ENCODE data around the gene GALNT2.

Gene GALNT2

GRCh38 chr1:230301322-230301721, 234.3 kb downstream of the GALNT2 start:
- TF ChIP-seq EZH2 (IDR thresholded peaks at IDR 0.05; ENCODE audit: borderline replicate concordance, low read depth, low read length, severe bottlenecking) (no peak), CTCF (IDR thresholded peaks at IDR 0.05; ENCODE audit: borderline replicate concordance, extremely low read depth, low read length, poor library complexity, severe bottlenecking) (no peak)
- Histone ChIP-seq H4K20me1 (ENCODE audit: insufficient read depth, low read length) (no peaks in the 10 kb centered on the region), H3K9ac (ENCODE audit: low read depth, low read length) (no peak overlapping the region), H3K27ac (ENCODE audit: low read length) (no peak overlapping the region), H3K9me3 (ENCODE audit: insufficient read depth, low read length, severe bottlenecking) (no peaks in the 10 kb centered on the region), H3K4me2 (ENCODE audit: insufficient read depth, low read length) (no peak overlapping the region), H3K79me2 (ENCODE audit: insufficient read depth, low read length) (no peaks in the 10 kb centered on the region), H3K27me3 (ENCODE audit: insufficient read depth, low read length, poor library complexity) (no peaks in the 10 kb centered on the region), H3K4me1 (ENCODE audit: insufficient read depth, low read length) (no peaks in the 10 kb centered on the region), H3K4me3 (ENCODE audit: low read depth in 1 of 2, low read length in 2 of 2) (no peak overlapping the region), H2AFZ (ENCODE audit: low read depth, low read length) (no peak overlapping the region), H3K36me3 (ENCODE audit: insufficient read depth, low read length) (no peaks in the 10 kb centered on the region)
- DNase-seq (no peak), ATAC-seq (ENCODE audit: insufficient read depth, low read depth) (no peak)

DNA sequence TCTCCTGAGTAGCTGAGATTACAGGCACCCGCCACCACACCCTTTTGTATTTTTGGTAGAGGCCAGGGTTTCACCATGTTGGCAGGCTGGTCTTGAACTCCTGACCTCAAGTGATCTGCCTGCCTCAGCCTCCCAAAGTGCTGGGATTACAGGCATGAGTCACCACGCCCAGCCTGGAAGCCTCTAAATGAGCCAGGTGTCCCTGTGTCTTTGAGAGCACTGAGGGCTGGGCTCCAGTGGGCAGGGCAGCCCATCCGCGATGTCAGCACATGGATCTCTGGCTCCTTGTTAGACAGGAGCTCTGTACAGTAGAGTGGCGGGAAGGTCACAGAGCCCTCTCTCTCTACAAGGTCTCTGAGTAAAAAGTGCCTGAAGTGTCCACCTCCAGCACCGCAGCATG, 234.8 kb downstream of the GALNT2 start:
- Histone ChIP-seq H3K4me2 (ENCODE audit: insufficient read depth, low read length) (no peak overlapping the region), H2AFZ (ENCODE audit: low read depth, low read length) (no peak overlapping the region), H3K27ac (ENCODE audit: low read length) (no peak overlapping the region), H3K27me3 (ENCODE audit: insufficient read depth, low read length, poor library complexity) (no peaks in the 10 kb centered on the region), H3K4me1 (ENCODE audit: insufficient read depth, low read length) (no peaks in the 10 kb centered on the region), H3K9ac (ENCODE audit: low read depth, low read length) (no peak overlapping the region), H3K79me2 (ENCODE audit: insufficient read depth, low read length) (no peaks in the 10 kb centered on the region), H3K36me3 (ENCODE audit: insufficient read depth, low read length) (no peaks in the 10 kb centered on the region), H3K4me3 (ENCODE audit: low read depth in 1 of 2, low read length in 2 of 2) (no peak overlapping the region), H3K9me3 (ENCODE audit: insufficient read depth, low read length, severe bottlenecking) (no peaks in the 10 kb centered on the region), H4K20me1 (ENCODE audit: insufficient read depth, low read length) (no peaks in the 10 kb centered on the region)
- ATAC-seq (ENCODE audit: insufficient read depth, low read depth) (no peak), DNase-seq (no peak)
- TF ChIP-seq CTCF (IDR thresholded peaks at IDR 0.05; ENCODE audit: borderline replicate concordance, extremely low read depth, low read length, poor library complexity, severe bottlenecking) (no peak), EZH2 (IDR thresholded peaks at IDR 0.05; ENCODE audit: borderline replicate concordance, low read depth, low read length, severe bottlenecking) (no peak)

DNA sequence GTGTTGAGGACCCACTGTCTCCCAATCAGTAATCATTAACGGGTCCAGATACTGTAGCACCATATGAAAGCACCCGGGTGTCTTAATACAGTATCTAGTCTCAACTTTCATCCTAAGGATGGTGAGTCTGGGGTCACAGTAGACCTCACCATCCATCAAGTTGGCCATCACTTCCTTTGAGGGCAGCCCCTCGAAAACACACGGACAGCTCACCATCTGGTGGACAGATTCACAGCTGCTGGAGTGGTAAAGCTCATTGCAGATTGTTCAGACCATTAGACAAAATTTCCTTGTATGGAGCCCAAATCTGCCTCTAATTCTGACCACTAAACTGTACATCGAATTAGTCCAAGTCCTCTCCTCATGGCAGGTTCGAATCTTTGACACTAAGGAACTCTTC, 236.0 kb downstream of the GALNT2 start:
- Histone ChIP-seq H3K4me2 (ENCODE audit: insufficient read depth, low read length) (no peak overlapping the region), H3K36me3 (ENCODE audit: insufficient read depth, low read length) (no peaks in the 10 kb centered on the region), H3K4me1 (ENCODE audit: insufficient read depth, low read length) (no peaks in the 10 kb centered on the region), H3K79me2 (ENCODE audit: insufficient read depth, low read length) (no peaks in the 10 kb centered on the region), H4K20me1 (ENCODE audit: insufficient read depth, low read length) (no peaks in the 10 kb centered on the region), H3K27me3 (ENCODE audit: insufficient read depth, low read length, poor library complexity) (no peaks in the 10 kb centered on the region), H3K27ac (ENCODE audit: low read length) (no peak overlapping the region), H3K4me3 (ENCODE audit: low read depth in 1 of 2, low read length in 2 of 2) (no peak overlapping the region), H3K9me3 (ENCODE audit: insufficient read depth, low read length, severe bottlenecking) (no peaks in the 10 kb centered on the region), H2AFZ (ENCODE audit: low read depth, low read length) (no peak overlapping the region), H3K9ac (ENCODE audit: low read depth, low read length) (no peak overlapping the region)
- DNase-seq = no peak
- TF ChIP-seq EZH2 (IDR thresholded peaks at IDR 0.05; ENCODE audit: borderline replicate concordance, low read depth, low read length, severe bottlenecking) (no peak), CTCF (IDR thresholded peaks at IDR 0.05; ENCODE audit: borderline replicate concordance, extremely low read depth, low read length, poor library complexity, severe bottlenecking) (no peak)
- no peak for ATAC-seq (ENCODE audit: insufficient read depth, low read depth)

DNA sequence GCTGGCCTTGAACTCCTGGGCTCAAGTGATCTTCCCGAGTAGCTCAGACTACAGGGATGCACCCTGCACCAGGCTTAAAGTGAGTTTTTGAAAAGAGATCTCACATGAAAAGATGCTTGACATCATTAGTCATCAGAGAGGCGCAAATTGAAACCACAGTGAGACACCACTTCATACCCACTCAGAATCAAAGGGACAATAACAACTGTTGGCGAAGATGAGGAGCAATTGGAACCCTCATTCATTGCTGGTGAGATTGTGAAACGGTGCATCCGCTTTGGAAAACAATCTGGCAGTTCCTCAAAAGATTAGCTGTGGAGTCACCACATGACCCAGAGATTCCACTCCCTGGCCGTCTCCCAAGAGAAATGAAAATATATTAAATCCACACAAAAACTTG, 236.8 kb downstream of the GALNT2 start:
- H3K9ac ChIP-seq (ENCODE audit: low read depth, low read length) = no peak overlapping the region
- no peaks in the 10 kb centered on the region for H3K79me2 ChIP-seq (ENCODE audit: insufficient read depth, low read length)
- no peak overlapping the region for H3K4me2 ChIP-seq (ENCODE audit: insufficient read depth, low read length)
- no peaks in the 10 kb centered on the region for H4K20me1 ChIP-seq (ENCODE audit: insufficient read depth, low read length)
- no peak for DNase-seq
- no peak overlapping the region for H3K4me3 ChIP-seq (ENCODE audit: low read depth in 1 of 2, low read length in 2 of 2)
- no peak for ATAC-seq (ENCODE audit: insufficient read depth, low read depth)
- no peak overlapping the region for H2AFZ ChIP-seq (ENCODE audit: low read depth, low read length)
- TF ChIP-seq CTCF (IDR thresholded peaks at IDR 0.05; ENCODE audit: borderline replicate concordance, extremely low read depth, low read length, poor library complexity, severe bottlenecking) (no peak), EZH2 (IDR thresholded peaks at IDR 0.05; ENCODE audit: borderline replicate concordance, low read depth, low read length, severe bottlenecking) (no peak)
- no peaks in the 10 kb centered on the region for H3K4me1 ChIP-seq (ENCODE audit: insufficient read depth, low read length)
- H3K36me3 ChIP-seq (ENCODE audit: insufficient read depth, low read length) = no peaks in the 10 kb centered on the region
- no peaks in the 10 kb centered on the region for H3K27me3 ChIP-seq (ENCODE audit: insufficient read depth, low read length, poor library complexity)
- no peak overlapping the region for H3K27ac ChIP-seq (ENCODE audit: low read length)
- H3K9me3 ChIP-seq (ENCODE audit: insufficient read depth, low read length, severe bottlenecking) = no peaks in the 10 kb centered on the region

Data from DND-41 (cell line).